Retinal pigment epithelial cell (primary cell): ENCODE measurements around the gene FALEC.

Experiments
- DNase-seq: peaks from one replicate; pipeline ENCODE4 v3.0.0-alpha.2; 2010; ENCODE audit warnings: low read depth
- H3K4me3 ChIP-seq: 2 replicates; pipeline ENCODE4 v1.5.1; 2011; ENCODE audit warnings: mild to moderate bottlenecking, low read length, control low read depth, moderate library complexity
- TF ChIP-seq, protein P1 (sequence below): conservative IDR thresholded peaks from 2 replicates; pipeline ENCODE4 v1.5.1; 2011; ENCODE audit warnings: low read depth, low read length, control low read depth, inconsistent platforms

FALEC gene

DNA sequence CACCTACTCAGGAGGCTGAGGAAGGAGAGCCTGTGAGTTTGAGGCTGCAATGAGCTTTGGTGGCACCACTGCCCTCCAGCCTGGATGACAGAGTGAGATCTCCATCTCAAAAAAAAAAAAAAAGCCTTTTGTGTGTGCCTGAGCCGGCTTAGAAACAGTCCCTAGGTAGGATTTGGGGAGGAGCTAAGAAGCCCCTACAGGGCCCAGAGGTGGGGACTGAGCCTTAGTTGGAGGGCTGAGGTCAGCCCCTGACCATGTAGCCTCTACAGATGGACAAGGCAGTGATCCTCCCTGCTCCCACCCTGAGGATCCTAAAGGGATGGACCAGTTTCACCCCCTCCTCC, 36.2 kb downstream of the FALEC start:
- TF ChIP-seq, protein P1, sequence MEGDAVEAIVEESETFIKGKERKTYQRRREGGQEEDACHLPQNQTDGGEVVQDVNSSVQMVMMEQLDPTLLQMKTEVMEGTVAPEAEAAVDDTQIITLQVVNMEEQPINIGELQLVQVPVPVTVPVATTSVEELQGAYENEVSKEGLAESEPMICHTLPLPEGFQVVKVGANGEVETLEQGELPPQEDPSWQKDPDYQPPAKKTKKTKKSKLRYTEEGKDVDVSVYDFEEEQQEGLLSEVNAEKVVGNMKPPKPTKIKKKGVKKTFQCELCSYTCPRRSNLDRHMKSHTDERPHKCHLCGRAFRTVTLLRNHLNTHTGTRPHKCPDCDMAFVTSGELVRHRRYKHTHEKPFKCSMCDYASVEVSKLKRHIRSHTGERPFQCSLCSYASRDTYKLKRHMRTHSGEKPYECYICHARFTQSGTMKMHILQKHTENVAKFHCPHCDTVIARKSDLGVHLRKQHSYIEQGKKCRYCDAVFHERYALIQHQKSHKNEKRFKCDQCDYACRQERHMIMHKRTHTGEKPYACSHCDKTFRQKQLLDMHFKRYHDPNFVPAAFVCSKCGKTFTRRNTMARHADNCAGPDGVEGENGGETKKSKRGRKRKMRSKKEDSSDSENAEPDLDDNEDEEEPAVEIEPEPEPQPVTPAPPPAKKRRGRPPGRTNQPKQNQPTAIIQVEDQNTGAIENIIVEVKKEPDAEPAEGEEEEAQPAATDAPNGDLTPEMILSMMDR = no peak
- H3K4me3 ChIP-seq = no peak overlapping the region
- DNase-seq = no peak

DNA sequence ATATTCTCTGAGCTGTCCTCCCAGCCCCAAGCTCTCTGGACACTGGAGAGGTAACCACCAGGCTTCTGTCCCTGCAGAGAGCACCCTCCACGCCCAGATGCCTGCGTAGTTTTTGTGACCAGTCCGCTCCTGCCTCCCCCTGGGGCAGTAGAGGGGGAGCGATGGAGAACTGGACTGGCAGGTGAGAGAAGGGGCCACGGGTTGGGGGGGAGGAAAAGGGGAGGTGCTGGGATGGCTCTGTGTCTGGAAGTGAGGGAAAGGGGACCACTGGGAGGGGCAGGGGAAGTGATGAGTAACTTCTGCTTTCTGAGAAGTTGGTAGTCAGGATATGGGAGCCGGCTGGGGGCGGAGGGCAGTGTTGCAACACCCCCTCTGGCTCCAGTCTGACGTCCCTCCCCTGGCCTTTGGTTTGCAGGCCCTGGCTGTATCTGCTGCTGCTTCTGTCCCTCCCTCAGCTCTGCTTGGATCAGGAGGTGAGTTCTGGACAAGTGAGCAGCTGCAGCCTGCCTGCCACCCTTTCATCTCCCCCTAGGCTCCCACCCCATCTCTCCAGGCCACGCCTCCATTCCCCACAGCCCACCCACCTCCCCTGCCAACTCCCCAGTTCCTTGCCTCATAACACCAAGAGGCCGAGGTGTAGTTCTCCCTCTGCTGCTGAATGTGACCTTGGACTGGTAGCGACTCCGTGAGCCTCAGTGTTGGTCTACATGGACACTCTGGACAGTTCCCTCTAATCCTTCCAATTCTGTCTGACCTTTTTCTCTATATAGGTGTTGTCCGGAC, 36.8 kb downstream of the FALEC start:
- TF ChIP-seq, protein P1 = no peak
- H3K4me3 ChIP-seq = no peak overlapping the region
- no peak for DNase-seq

DNA sequence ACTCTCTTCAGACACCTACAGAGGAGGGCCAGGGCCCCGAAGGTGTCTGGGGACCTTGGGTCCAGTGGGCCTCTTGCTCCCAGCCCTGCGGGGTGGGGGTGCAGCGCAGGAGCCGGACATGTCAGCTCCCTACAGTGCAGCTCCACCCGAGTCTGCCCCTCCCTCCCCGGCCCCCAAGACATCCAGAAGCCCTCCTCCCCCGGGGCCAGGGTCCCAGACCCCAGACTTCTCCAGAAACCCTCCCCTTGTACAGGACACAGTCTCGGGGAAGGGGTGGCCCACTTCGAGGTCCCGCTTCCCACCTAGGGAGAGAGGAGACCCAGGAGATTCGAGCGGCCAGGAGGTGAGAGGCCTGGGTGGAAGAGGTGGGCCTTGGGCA, 37.3 kb downstream of the FALEC start:
- DNase-seq = no peak
- H3K4me3 ChIP-seq = no peak overlapping the region
- TF ChIP-seq, protein P1 = no peak

DNA sequence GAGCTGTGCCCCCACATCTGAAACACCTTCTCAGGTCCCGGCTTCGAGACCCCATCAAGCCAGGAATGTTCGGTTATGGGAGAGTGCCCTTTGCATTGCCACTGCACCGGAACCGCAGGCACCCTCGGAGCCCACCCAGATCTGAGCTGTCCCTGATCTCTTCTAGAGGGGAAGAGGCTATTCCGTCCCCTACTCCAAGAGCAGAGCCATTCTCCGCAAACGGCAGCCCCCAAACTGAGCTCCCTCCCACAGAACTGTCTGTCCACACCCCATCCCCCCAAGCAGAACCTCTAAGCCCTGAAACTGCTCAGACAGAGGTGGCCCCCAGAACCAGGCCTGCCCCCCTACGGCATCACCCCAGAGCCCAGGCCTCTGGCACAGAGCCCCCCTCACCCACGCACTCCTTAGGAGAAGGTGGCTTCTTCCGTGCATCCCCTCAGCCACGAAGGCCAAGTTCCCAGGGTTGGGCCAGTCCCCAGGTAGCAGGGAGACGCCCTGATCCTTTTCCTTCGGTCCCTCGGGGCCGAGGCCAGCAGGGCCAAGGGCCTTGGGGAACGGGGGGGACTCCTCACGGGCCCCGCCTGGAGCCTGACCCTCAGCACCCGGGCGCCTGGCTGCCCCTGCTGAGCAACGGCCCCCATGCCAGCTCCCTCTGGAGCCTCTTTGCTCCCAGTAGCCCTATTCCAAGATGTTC, 38.0 kb downstream of the FALEC start:
- no peak for DNase-seq
- no peak overlapping the region for H3K4me3 ChIP-seq
- TF ChIP-seq, protein P1 = no peak

DNA sequence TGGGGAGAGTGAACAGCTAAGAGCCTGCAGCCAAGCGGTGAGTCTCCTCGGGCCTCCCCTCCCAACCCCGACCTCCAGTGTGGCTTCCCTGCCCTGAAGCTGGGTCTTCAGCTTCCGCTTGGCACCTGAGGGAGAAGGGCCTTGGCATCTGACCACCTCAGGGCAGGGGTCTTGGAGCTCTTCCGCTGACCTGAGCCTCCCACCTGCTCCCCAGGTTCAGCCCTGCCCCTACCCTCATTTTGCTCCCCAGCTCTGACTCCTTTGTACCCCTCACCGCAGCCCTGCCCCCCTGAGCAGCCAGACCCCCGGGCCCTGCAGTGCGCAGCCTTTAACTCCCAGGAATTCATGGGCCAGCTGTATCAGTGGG, 38.5 kb downstream of the FALEC start:
- DNase-seq = no peak
- no peak overlapping the region for H3K4me3 ChIP-seq
- TF ChIP-seq, protein P1 = no peak

DNA sequence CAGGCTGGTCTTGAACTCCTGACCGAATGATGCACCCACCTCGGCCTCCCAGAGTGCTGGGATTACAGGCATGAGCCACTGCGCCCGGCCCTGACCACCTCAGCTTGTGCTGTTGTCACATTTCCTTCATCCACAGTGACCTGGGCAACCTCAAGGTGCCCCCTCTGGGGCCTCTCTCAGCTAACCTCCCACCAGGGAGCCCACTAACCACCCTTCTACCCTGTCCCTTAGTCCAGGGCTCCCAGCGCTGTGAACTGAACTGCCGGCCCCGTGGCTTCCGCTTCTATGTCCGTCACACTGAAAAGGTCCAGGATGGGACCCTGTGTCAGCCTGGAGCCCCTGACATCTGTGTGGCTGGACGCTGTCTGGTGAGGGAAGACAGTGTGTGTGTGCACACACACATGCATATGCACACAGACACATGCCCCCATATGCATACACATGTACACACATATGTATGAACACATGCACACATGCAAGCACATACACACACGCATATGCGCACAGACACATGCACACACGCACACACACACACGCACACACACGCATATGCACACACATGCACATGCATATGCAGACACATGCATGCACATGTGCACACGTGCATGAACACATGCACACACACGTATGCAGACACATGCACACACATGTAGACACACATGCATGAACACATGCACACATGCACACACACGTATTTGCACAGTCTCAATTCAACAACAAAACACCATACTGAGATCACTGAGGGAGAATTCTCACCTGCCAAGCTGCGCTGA, 39.8 kb downstream of the FALEC start:
- TF ChIP-seq, protein P1 = no peak
- no peak for DNase-seq
- no peak overlapping the region for H3K4me3 ChIP-seq
